WERI-Rb-1 (cell line): ENCODE measurements around the gene UNC5B.
A peak's percentile ranks its signal among the peaks of the same experiment; 100 is the strongest.

Experiments used
- DNase-seq: peaks from one replicate; pipeline ENCODE4 v3.0.0-alpha.2; 2020
- H3K27ac ChIP-seq: fragments of 250-450 bp; sonication (Bioruptor Pico); 2 replicates; pipeline ENCODE4 v1.5.1; 2020; ENCODE audit warnings: mild to moderate bottlenecking, moderate library complexity
- H3K27me3 ChIP-seq: fragments of 250-450 bp; sonication (Bioruptor Pico); 2 replicates; pipeline ENCODE4 v1.5.1; 2021; ENCODE audit warnings: mild to moderate bottlenecking, low read depth, moderate library complexity; ENCODE audit not compliant: insufficient read depth, severe bottlenecking
- H3K36me3 ChIP-seq: fragments of 250-450 bp; sonication (Bioruptor Pico); 2 replicates; pipeline ENCODE4 v1.5.1; 2020; ENCODE audit warnings: mild to moderate bottlenecking, moderate library complexity
- H3K4me3 ChIP-seq: 2 replicates; pipeline ENCODE4 v1.5.1; 2011; ENCODE audit warnings: low read depth, mild to moderate bottlenecking, control low read depth, low read length
- H3K9me3 ChIP-seq: fragments of 250-450 bp; sonication (Bioruptor Pico); 2 replicates; pipeline ENCODE4 v1.5.1; 2021; ENCODE audit warnings: mild to moderate bottlenecking, moderate library complexity; ENCODE audit not compliant: severe bottlenecking
- CTCF ChIP-seq: IDR thresholded peaks from 2 replicates; pipeline ENCODE4 v1.5.1; 2011; ENCODE audit warnings: low read depth, mild to moderate bottlenecking, control low read depth, inconsistent platforms, low read length

The UNC5B gene

GRCh38 chr10:71319042-71319799, 106.9 kb downstream of the UNC5B start, which contains the start of gene SLC29A3:
Gene SLC29A3 (plus strand): TSS chr10:71319259. CDS start chr10:71319310, 51 bp downstream.
- H3K9me3 ChIP-seq, result no peaks in the 10 kb centered on the region
- no peaks in the 10 kb centered on the region for H3K27me3 ChIP-seq
- peaks cover 18% of the 10 kb centered on the region for H3K36me3 ChIP-seq
- H3K27ac ChIP-seq, result peak within 1 kb of the TSS; percentile 89
- peak; percentile 93 for DNase-seq
- H3K4me3 ChIP-seq, result peak within 1 kb of the TSS; percentile 87
- peak; percentile 97 for TF ChIP-seq CTCF

- Histone ChIP-seq H3K27me3 (no peaks in the 10 kb centered on the region), H3K36me3 (peaks cover 24% of the 10 kb centered on the region), H3K9me3 (no peaks in the 10 kb centered on the region), H3K27ac (peak overlapping the region; percentile 89), H3K4me3 (peak overlapping the region; percentile 87)
- DNase-seq, result no peak
- no peak for TF ChIP-seq CTCF
Observed at GRCh38 chr10:71319800-71320392, 107.5 kb downstream of the UNC5B start.

GRCh38 chr10:71320592-71320991, 108.2 kb downstream of the UNC5B start:
- no peak for DNase-seq
- Histone ChIP-seq H3K27me3 (no peaks in the 10 kb centered on the region), H3K27ac (peak overlapping the region; percentile 89), H3K9me3 (no peaks in the 10 kb centered on the region), H3K36me3 (peaks cover 31% of the 10 kb centered on the region), H3K4me3 (peak overlapping the region; percentile 87)
- no peak for TF ChIP-seq CTCF

- Histone ChIP-seq H3K36me3 (peaks cover 39% of the 10 kb centered on the region), H3K27ac (no peak overlapping the region; the same call in 1 of the 2 replicates), H3K27me3 (no peaks in the 10 kb centered on the region), H3K9me3 (no peaks in the 10 kb centered on the region), H3K4me3 (no peak overlapping the region)
- DNase-seq, result no peak
- TF ChIP-seq CTCF, result no peak
Observed at GRCh38 chr10:71321386-71321785, 109.0 kb downstream of the UNC5B start.

- Histone ChIP-seq H3K36me3 (peaks cover 60% of the 10 kb centered on the region), H3K27me3 (no peaks in the 10 kb centered on the region), H3K27ac (no peak overlapping the region), H3K9me3 (no peaks in the 10 kb centered on the region), H3K4me3 (no peak overlapping the region)
- peak; percentile 42 for DNase-seq
- no peak for TF ChIP-seq CTCF
Observed at GRCh38 chr10:71323407-71323806, 111.0 kb downstream of the UNC5B start.
